Measurements from ENCODE around the gene ZDHHC11.

ZDHHC11 gene

GRCh38 chr5:761059-761771 is 89.6 kb downstream of the ZDHHC11 start:
- no peak overlapping the region for H3K4me3 ChIP-seq (ENCODE audit: low read depth, low read length)
- no peak for TF ChIP-seq CTCF (IDR thresholded peaks at IDR 0.05; ENCODE audit: insufficient read depth, low read depth, low read length, missing control alignments)
- DNase-seq (ENCODE audit: low read depth): no peak

GRCh38 chr5:760363-761058 is 90.3 kb downstream of the ZDHHC11 start:
- DNase-seq (ENCODE audit: low read depth): no peak
- H3K4me3 ChIP-seq (ENCODE audit: low read depth, low read length): no peak overlapping the region
- TF ChIP-seq CTCF (IDR thresholded peaks at IDR 0.05; ENCODE audit: insufficient read depth, low read depth, low read length, missing control alignments): no peak

- TF ChIP-seq CTCF (IDR thresholded peaks at IDR 0.05; ENCODE audit: insufficient read depth, low read depth, low read length, missing control alignments): no peak
- no peak for DNase-seq (ENCODE audit: low read depth)
- H3K4me3 ChIP-seq (ENCODE audit: low read depth, low read length): no peak overlapping the region
Observed at GRCh38 chr5:759781-760362, 90.9 kb downstream of the ZDHHC11 start.

GRCh38 chr5:759111-759751 is 91.6 kb downstream of the ZDHHC11 start:
- TF ChIP-seq CTCF (IDR thresholded peaks at IDR 0.05; ENCODE audit: insufficient read depth, low read depth, low read length, missing control alignments): no peak
- no peak for DNase-seq (ENCODE audit: low read depth)
- H3K4me3 ChIP-seq (ENCODE audit: low read depth, low read length): no peak overlapping the region

- DNase-seq (ENCODE audit: low read depth): no peak
- no peak for TF ChIP-seq CTCF (IDR thresholded peaks at IDR 0.05; ENCODE audit: insufficient read depth, low read depth, low read length, missing control alignments)
Observed at GRCh38 chr5:758698-759053, 92.1 kb downstream of the ZDHHC11 start.

GRCh38 chr5:757931-758697 is 92.7 kb downstream of the ZDHHC11 start:
- no peak for TF ChIP-seq CTCF (IDR thresholded peaks at IDR 0.05; ENCODE audit: insufficient read depth, low read depth, low read length, missing control alignments)
- DNase-seq (ENCODE audit: low read depth): no peak
- no peak overlapping the region for H3K4me3 ChIP-seq (ENCODE audit: low read depth, low read length)

More at GRCh38 chr5:758698-759053, 92.1 kb downstream of the ZDHHC11 start:
- H3K4me3 ChIP-seq (ENCODE audit: low read depth, low read length): no peak overlapping the region
